ENCODE measurements around the gene CLEC18A. TPM values are rescaled to one million over a fixed set of nuclear protein-coding genes. Genes with fewer than 3 reads are reported as not detected.

CLEC18A gene
- total and polyA plus RNA-seq, 2 of the 8 experiments (the other 6 are each of a cell fraction or from before 2014, with no cell fraction given): 1.3 to 1.4 TPM

DNA sequence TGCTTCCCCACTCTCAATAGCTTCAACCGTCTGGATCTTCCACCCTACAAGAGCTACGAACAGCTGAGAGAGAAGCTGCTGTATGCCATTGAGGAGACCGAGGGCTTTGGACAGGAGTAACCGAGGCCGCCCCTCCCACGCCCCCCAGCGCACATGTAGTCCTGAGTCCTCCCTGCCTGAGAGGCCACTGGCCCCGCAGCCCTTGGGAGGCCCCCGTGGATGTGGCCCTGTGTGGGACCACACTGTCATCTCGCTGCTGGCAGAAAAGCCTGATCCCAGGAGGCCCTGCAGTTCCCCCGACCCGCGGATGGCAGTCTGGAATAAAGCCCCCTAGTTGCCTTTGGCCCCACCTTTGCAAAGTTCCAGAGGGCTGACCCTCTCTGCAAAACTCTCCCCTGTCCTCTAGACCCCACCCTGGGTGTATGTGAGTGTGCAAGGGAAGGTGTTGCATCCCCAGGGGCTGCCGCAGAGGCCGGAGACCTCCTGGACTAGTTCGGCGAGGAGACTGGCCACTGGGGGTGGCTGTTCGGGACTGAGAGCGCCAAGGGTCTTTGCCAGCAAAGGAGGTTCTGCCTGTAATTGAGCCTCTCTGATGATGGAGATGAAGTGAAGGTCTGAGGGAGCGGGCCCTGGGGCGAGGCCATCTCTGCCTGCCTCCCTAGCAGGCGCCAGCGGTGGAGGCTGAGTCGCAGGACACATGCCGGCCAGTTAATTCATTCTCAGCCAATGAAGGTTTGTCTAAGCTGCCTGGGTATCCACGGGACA lies 11.1 kb upstream of the CLEC18A start:
- no peak overlapping the region for H3K4ac ChIP-seq (replicated peaks; ENCODE audit: insufficient read length, low read depth, low read length)
- FAIRE-seq: no peak
- H2BK15ac ChIP-seq (ENCODE audit: low read length): no peak overlapping the region
- no peaks in the 10 kb centered on the region for H3K27me3 ChIP-seq (replicated peaks in 1 of 4; ENCODE audit: control insufficient read depth in 3 of 4, extremely low read depth in 1 of 4, insufficient read depth in 3 of 4, low read length in 3 of 4)
- no peak overlapping the region for H3K23ac ChIP-seq (ENCODE audit: insufficient read length)
- no peaks in the 10 kb centered on the region for H3K9me3 ChIP-seq (ENCODE audit: insufficient read depth in 2 of 2, low read depth in 1 of 2, low read length in 1 of 2)
- H3K23me2 ChIP-seq (ENCODE audit: low read depth, low read length): no peaks in the 10 kb centered on the region; the same call in 1 of the 2 replicates
- H3K79me1 ChIP-seq (ENCODE audit: low read depth, low read length): no peaks in the 10 kb centered on the region; the same call in 1 of the 2 replicates
- H3K9ac ChIP-seq (replicated peaks in 1 of 4; ENCODE audit: extremely low read depth in 1 of 4, low read depth in 3 of 4, low read length in 3 of 4): no peak overlapping the region
- no peak overlapping the region for H3K4me3 ChIP-seq (ENCODE audit: extremely low read depth in 1 of 4, insufficient read depth in 2 of 4, low read depth in 3 of 4, low read length in 4 of 4)
- peaks cover 2 to 20% (median 7%) of the 10 kb centered on the region in 4 experiments; a peak in 5 of 8 replicates for H3K36me3 ChIP-seq (ENCODE audit: control insufficient read depth in 2 of 4, insufficient read depth in 4 of 4, low read length in 3 of 4)
- H2BK20ac ChIP-seq (ENCODE audit: low read length): no peak overlapping the region
- H3K79me2 ChIP-seq (ENCODE audit: control insufficient read depth in 1 of 2, insufficient read depth in 2 of 2, low read length in 2 of 2): no peaks in the 10 kb centered on the region
- POLR2A ChIA-PET (ENCODE audit: partially characterized antibody): no interaction called here
- H3K56ac ChIP-seq (replicated peaks; ENCODE audit: insufficient read length, low read depth, low read length): no peak overlapping the region
- no peak overlapping the region for H4K8ac ChIP-seq (ENCODE audit: extremely low read depth, insufficient read depth, low read length)
- WGBS, 2 experiments (ENCODE audit: extremely low coverage in 1 of 2, insufficient coverage in 1 of 2, insufficient read length in 1 of 2, insufficient replicate concordance in 2 of 2, low coverage in 1 of 2, low lambda C conversion rate in 2 of 2, missing lambda C conversion rate in 1 of 2): 92% methylated on average over 26 of the region's 26 CpGs; no CpG with 5 or more reads in 1 of the 2 experiments
- CTCF ChIA-PET (ENCODE audit: partially characterized antibody): interaction anchor here (0.6 to 5.8 kb wide), 6 partner anchors 10 to 538 kb away, joined by 3 to 44 read pairs (median 6); partner anchors contain the start of gene NOB1
- H3K18ac ChIP-seq (ENCODE audit: extremely low read depth, low read length): no peak overlapping the region
- no peak overlapping the region for H2AK5ac ChIP-seq (ENCODE audit: low read depth, low read length)
- no peak overlapping the region for H4K5ac ChIP-seq (ENCODE audit: insufficient read length, low read depth, low read length)
- no peak overlapping the region; the same call in 1 of the 2 replicates for H3K27ac ChIP-seq (ENCODE audit: low read depth, low read length)
- DNase-seq (ENCODE audit: low read depth in 1 of 2, low spot score in 2 of 2): no peak
- H2BK5ac ChIP-seq (ENCODE audit: low read depth, low read length): no peak overlapping the region
- peaks cover 0 to 1% of the 10 kb centered on the region in 2 experiments for H4K20me1 ChIP-seq (replicated peaks in 1 of 2; ENCODE audit: control insufficient read depth in 1 of 2, insufficient read depth in 2 of 2, low read length in 2 of 2)
- H3K4me1 ChIP-seq (replicated peaks in 1 of 4; ENCODE audit: control insufficient read depth in 3 of 4, insufficient read depth in 4 of 4, low read length in 3 of 4): peaks cover 0 to 6% (median 1%) of the 10 kb centered on the region in 4 experiments; a peak in 3 of 7 replicates
- H3K4me2 ChIP-seq (ENCODE audit: insufficient read depth in 1 of 2, low read depth in 2 of 2, low read length in 2 of 2): no peak overlapping the region
- H2AFZ ChIP-seq (ENCODE audit: low read length): no peak overlapping the region
- no peak overlapping the region for H2BK120ac ChIP-seq (replicated peaks; ENCODE audit: low read depth, low read length)
- no peak overlapping the region for H3K14ac ChIP-seq (ENCODE audit: insufficient read length)
- no peak overlapping the region for H2BK12ac ChIP-seq (ENCODE audit: low read depth, low read length)
- no peak overlapping the region for H4K91ac ChIP-seq (replicated peaks; ENCODE audit: insufficient read length, low read length)
- no peak for TF ChIP-seq BRCA1 (IDR thresholded peaks at IDR 0.05; ENCODE audit: low read depth, low read length)
- TF ChIP-seq CBX5 (IDR thresholded peaks at IDR 0.05; ENCODE audit: low read depth, low read length): no peak
- TF ChIP-seq ZNF274 (IDR thresholded peaks at IDR 0.05; ENCODE audit: borderline replicate concordance, extremely low read depth, low read length): no peak
- no peak for TF ChIP-seq CEBPB (IDR thresholded peaks at IDR 0.05; ENCODE audit: low read depth, low read length)
- TF ChIP-seq EZH2 (IDR thresholded peaks at IDR 0.05; ENCODE audit: low read depth, low read length, severe bottlenecking): no peak

Data from H1 (cell line).